SK-N-SH treated with all-trans-retinoic acid at 6 μM for 48 hours (cell line): ENCODE data around the gene ELOVL1.

Experiments used
- CSDC2 ChIP-seq: fragments of 250-450 bp; sonication (Bioruptor Pico); IDR thresholded peaks from 2 replicates; pipeline ENCODE4 v1.5.0; 2020; ENCODE audit warnings: mild to moderate bottlenecking, moderate library complexity
- OSR1 ChIP-seq: fragments of 250-450 bp; sonication (Bioruptor Pico); IDR thresholded peaks from 2 replicates; pipeline ENCODE4 v1.8.0; 2022; ENCODE audit warnings: moderate library complexity, mild to moderate bottlenecking, inconsistent platforms
- TOX ChIP-seq: fragments of 250-450 bp; sonication (Bioruptor Pico); IDR thresholded peaks from 2 replicates; pipeline ENCODE4 v1.8.0; 2021; ENCODE audit warnings: mild to moderate bottlenecking, moderate library complexity, borderline replicate concordance
- TF ChIP-seq, protein P1 (sequence below): fragments of 250-450 bp; sonication (Bioruptor Pico); IDR thresholded peaks from 2 replicates; pipeline ENCODE4 v1.8.0; 2021; ENCODE audit warnings: low read depth, mild to moderate bottlenecking, moderate library complexity, borderline replicate concordance
- TF ChIP-seq, protein P2 (sequence below): fragments of 250-450 bp; sonication (Bioruptor Pico); IDR thresholded peaks from 2 replicates; pipeline ENCODE4 v1.5.1; 2020; ENCODE audit warnings: low read depth, mild to moderate bottlenecking, moderate library complexity

DNA sequence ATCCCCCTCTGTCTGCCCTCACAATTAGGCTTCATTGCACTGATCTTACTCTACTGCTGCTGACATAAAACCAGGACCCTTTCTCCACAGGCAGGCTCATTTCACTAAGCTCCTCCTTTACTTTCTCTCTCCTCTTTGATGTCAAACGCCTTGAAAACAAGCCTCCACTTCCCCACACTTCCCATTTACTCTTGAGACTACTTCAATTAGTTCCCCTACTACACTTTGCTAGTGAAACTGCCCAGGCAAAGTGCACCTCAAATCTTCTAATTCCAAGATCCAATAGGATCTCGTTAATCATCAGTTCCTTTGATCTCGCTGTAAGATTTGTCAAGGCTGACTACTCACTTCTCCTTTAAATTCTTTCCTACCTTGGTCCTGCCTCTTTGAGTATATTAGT lies 14.9 kb downstream of the ELOVL1 start:
- TF ChIP-seq, protein P1, sequence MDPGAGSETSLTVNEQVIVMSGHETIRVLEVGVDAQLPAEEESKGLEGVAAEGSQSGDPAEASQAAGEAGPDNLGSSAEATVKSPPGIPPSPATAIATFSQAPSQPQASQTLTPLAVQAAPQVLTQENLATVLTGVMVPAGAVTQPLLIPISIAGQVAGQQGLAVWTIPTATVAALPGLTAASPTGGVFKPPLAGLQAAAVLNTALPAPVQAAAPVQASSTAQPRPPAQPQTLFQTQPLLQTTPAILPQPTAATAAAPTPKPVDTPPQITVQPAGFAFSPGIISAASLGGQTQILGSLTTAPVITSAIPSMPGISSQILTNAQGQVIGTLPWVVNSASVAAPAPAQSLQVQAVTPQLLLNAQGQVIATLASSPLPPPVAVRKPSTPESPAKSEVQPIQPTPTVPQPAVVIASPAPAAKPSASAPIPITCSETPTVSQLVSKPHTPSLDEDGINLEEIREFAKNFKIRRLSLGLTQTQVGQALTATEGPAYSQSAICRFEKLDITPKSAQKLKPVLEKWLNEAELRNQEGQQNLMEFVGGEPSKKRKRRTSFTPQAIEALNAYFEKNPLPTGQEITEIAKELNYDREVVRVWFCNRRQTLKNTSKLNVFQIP (CRISPR knock-in tag): no peak
- TF ChIP-seq TOX (CRISPR knock-in tag) (no peak), OSR1 (CRISPR knock-in tag) (no peak), CSDC2 (CRISPR knock-in tag) (no peak)
- TF ChIP-seq, protein P2, sequence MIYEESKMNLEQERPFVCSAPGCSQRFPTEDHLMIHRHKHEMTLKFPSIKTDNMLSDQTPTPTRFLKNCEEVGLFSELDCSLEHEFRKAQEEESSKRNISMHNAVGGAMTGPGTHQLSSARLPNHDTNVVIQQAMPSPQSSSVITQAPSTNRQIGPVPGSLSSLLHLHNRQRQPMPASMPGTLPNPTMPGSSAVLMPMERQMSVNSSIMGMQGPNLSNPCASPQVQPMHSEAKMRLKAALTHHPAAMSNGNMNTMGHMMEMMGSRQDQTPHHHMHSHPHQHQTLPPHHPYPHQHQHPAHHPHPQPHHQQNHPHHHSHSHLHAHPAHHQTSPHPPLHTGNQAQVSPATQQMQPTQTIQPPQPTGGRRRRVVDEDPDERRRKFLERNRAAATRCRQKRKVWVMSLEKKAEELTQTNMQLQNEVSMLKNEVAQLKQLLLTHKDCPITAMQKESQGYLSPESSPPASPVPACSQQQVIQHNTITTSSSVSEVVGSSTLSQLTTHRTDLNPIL: no peak
